WTC11 (cell line): ENCODE results near the gene CLMN. TPM values are rescaled to one million over a fixed set of nuclear protein-coding genes. Genes with fewer than 3 reads are reported as not detected.

ENCODE experiments used
- ATAC-seq: fragments of 200-7000 bp; cut with Tn5 transposase; 2 replicates; pipeline ENCODE4 v1.10.0; 2021; ENCODE audit warnings: mild to moderate bottlenecking, moderate library complexity
- CTCF ChIA-PET: fragments of 300-600 bp; sonication (Branson Sonifier 250); formaldehyde crosslinking; loops from one replicate; lab custom pipeline; 2021; ENCODE audit warnings: antibody characterized with exemption; lab: Charles Lee
- POLR2A ChIA-PET: fragments of 350-600 bp; sonication (Branson Sonifier 250); formaldehyde crosslinking; loops from one replicate; lab custom pipeline; 2021; ENCODE audit warnings: antibody characterized with exemption; lab: Charles Lee
- DNase-seq: peaks from one replicate; pipeline ENCODE4 v3.0.0; 2021; ENCODE audit warnings: low spot score
- H3K27ac Mint-ChIP-seq: 2 replicates; pipeline ENCODE4 v1.8.0; 2021; ENCODE audit warnings: mixed read lengths
- H3K27me3 Mint-ChIP-seq: 2 replicates; pipeline ENCODE4 v1.8.0; 2021; ENCODE audit warnings: low read depth, mild to moderate bottlenecking, moderate library complexity, mixed read lengths
- H3K36me3 Mint-ChIP-seq: 2 replicates; pipeline ENCODE4 v1.8.0; 2021; ENCODE audit warnings: mixed read lengths
- H3K4me1 Mint-ChIP-seq: 2 replicates; pipeline ENCODE4 v1.8.0; 2022; ENCODE audit warnings: mixed read lengths
- H3K4me3 Mint-ChIP-seq: 2 replicates; pipeline ENCODE4 v1.8.0; 2021; ENCODE audit warnings: mild to moderate bottlenecking, moderate library complexity, mixed read lengths
- H3K9me3 Mint-ChIP-seq: 2 replicates; pipeline ENCODE4 v1.8.0; 2021; ENCODE audit warnings: mixed read lengths
- CBFB ChIP-seq: sonication (generic); formaldehyde crosslinking; IDR thresholded peaks from 2 replicates; pipeline ENCODE4 v1.8.1; 2022; ENCODE audit warnings: mild to moderate bottlenecking, low read depth, missing genetic modification reagents
- FOXJ3 ChIP-seq: sonication (generic); formaldehyde crosslinking; IDR thresholded peaks from 2 replicates; pipeline ENCODE4 v1.9.0; 2021; ENCODE audit warnings: missing genetic modification reagents, mild to moderate bottlenecking, borderline replicate concordance
- MYBL2 ChIP-seq: sonication (generic); formaldehyde crosslinking; IDR thresholded peaks from 2 replicates; pipeline ENCODE4 v1.8.1; 2023; ENCODE audit warnings: mild to moderate bottlenecking, moderate library complexity, missing genetic modification reagents
- NR3C1 ChIP-seq: sonication (generic); formaldehyde crosslinking; conservative IDR thresholded peaks from 2 replicates; pipeline ENCODE4 v1.8.1; 2023; ENCODE audit warnings: low read depth, mild to moderate bottlenecking, missing genetic modification reagents
- RELA ChIP-seq: sonication (generic); formaldehyde crosslinking; IDR thresholded peaks from 2 replicates; pipeline ENCODE4 v1.8.1; 2022; ENCODE audit warnings: missing genetic modification reagents, mild to moderate bottlenecking, borderline replicate concordance
- TEAD4 ChIP-seq: sonication (generic); formaldehyde crosslinking; IDR thresholded peaks from 2 replicates; pipeline ENCODE4 v1.8.0; 2022; ENCODE audit warnings: mild to moderate bottlenecking, missing genetic modification reagents
- ZBTB21 ChIP-seq: sonication (generic); formaldehyde crosslinking; IDR thresholded peaks from 2 replicates; pipeline ENCODE4 v1.8.1; 2023; ENCODE audit warnings: mild to moderate bottlenecking, missing genetic modification reagents, borderline replicate concordance
- ZNF138 ChIP-seq: sonication (generic); formaldehyde crosslinking; conservative IDR thresholded peaks from 2 replicates; pipeline ENCODE4 v1.8.1; 2022; ENCODE audit warnings: mild to moderate bottlenecking, moderate library complexity, missing genetic modification reagents
- ZNF219 ChIP-seq: sonication (generic); formaldehyde crosslinking; IDR thresholded peaks from 2 replicates; pipeline ENCODE4 v1.8.0; 2023; ENCODE audit warnings: missing genetic modification reagents, mild to moderate bottlenecking, borderline replicate concordance
- ZNF671 ChIP-seq: fragments of 250-450 bp; sonication (Bioruptor Pico); IDR thresholded peaks from 2 replicates; pipeline ENCODE4 v1.8.0; 2021; ENCODE audit warnings: mild to moderate bottlenecking
- total RNA-seq: library from RNA; stranded (reverse); gene quantifications from 3 replicates; pipeline ENCODE4 v1.2.3, GENCODE V29; 2021
- TF ChIP-seq, protein P1 (sequence below): sonication (generic); formaldehyde crosslinking; IDR thresholded peaks from 2 replicates; pipeline ENCODE4 v1.8.0; 2023; ENCODE audit warnings: missing genetic modification reagents
- TF ChIP-seq, protein P2 (sequence below): sonication (generic); formaldehyde crosslinking; IDR thresholded peaks from 2 replicates; pipeline ENCODE4 v1.8.1; 2023; ENCODE audit warnings: mild to moderate bottlenecking, missing genetic modification reagents, borderline replicate concordance
- TF ChIP-seq, protein P3 (sequence below): sonication (generic); formaldehyde crosslinking; IDR thresholded peaks from 2 replicates; pipeline ENCODE4 v1.8.0; 2022; ENCODE audit warnings: missing genetic modification reagents
- TF ChIP-seq, protein P4 (sequence below): sonication (generic); formaldehyde crosslinking; IDR thresholded peaks from 2 replicates; pipeline ENCODE4 v1.8.1; 2022; ENCODE audit warnings: mild to moderate bottlenecking, missing genetic modification reagents, moderate library complexity, borderline replicate concordance
- TF ChIP-seq, protein P5 (sequence below): sonication (generic); formaldehyde crosslinking; IDR thresholded peaks from 2 replicates; pipeline ENCODE4 v1.8.0; 2022; ENCODE audit warnings: mild to moderate bottlenecking, missing genetic modification reagents
- TF ChIP-seq, protein P6 (sequence below): sonication (generic); formaldehyde crosslinking; IDR thresholded peaks from 2 replicates; pipeline ENCODE4 v1.8.0; 2022; ENCODE audit warnings: mild to moderate bottlenecking, missing genetic modification reagents
- TF ChIP-seq, protein P7 (sequence below): sonication (generic); formaldehyde crosslinking; IDR thresholded peaks from 2 replicates; pipeline ENCODE4 v1.8.1; 2023; ENCODE audit warnings: mild to moderate bottlenecking, missing genetic modification reagents
- TF ChIP-seq, protein P8 (sequence below): sonication (generic); formaldehyde crosslinking; IDR thresholded peaks from 2 replicates; pipeline ENCODE4 v1.8.0; 2022; ENCODE audit warnings: mild to moderate bottlenecking, missing genetic modification reagents

CLMN gene
- total RNA-seq, 1 experiment from 2014 or later = 12.2 TPM

DNA sequence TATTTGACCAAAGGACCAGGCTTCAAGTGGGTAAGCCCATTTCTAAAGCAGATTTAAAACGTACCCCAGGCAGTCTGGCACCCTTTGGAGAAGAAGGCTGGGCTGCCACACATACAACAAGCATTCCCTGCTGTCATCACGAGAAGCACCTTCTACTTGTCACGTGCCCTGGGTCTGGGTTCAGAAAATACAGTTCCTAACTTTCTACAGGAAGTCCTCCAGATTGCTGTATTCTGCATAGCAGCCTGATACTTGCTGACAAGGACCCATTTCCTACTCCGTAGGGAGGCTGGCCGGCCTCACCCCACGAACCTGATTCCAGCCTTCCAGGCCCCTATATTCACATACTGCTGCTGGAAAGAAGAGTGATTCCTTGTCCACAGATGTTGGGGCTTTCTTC lies 7.4 kb downstream of the CLMN start (continued):
- TF ChIP-seq, protein P1, sequence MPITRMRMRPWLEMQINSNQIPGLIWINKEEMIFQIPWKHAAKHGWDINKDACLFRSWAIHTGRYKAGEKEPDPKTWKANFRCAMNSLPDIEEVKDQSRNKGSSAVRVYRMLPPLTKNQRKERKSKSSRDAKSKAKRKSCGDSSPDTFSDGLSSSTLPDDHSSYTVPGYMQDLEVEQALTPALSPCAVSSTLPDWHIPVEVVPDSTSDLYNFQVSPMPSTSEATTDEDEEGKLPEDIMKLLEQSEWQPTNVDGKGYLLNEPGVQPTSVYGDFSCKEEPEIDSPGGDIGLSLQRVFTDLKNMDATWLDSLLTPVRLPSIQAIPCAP (CRISPR knock-in tag) = no peak
- TF ChIP-seq, protein P2, sequence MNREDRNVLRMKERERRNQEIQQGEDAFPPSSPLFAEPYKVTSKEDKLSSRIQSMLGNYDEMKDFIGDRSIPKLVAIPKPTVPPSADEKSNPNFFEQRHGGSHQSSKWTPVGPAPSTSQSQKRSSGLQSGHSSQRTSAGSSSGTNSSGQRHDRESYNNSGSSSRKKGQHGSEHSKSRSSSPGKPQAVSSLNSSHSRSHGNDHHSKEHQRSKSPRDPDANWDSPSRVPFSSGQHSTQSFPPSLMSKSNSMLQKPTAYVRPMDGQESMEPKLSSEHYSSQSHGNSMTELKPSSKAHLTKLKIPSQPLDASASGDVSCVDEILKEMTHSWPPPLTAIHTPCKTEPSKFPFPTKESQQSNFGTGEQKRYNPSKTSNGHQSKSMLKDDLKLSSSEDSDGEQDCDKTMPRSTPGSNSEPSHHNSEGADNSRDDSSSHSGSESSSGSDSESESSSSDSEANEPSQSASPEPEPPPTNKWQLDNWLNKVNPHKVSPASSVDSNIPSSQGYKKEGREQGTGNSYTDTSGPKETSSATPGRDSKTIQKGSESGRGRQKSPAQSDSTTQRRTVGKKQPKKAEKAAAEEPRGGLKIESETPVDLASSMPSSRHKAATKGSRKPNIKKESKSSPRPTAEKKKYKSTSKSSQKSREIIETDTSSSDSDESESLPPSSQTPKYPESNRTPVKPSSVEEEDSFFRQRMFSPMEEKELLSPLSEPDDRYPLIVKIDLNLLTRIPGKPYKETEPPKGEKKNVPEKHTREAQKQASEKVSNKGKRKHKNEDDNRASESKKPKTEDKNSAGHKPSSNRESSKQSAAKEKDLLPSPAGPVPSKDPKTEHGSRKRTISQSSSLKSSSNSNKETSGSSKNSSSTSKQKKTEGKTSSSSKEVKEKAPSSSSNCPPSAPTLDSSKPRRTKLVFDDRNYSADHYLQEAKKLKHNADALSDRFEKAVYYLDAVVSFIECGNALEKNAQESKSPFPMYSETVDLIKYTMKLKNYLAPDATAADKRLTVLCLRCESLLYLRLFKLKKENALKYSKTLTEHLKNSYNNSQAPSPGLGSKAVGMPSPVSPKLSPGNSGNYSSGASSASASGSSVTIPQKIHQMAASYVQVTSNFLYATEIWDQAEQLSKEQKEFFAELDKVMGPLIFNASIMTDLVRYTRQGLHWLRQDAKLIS (CRISPR knock-in tag) = no peak
- TF ChIP-seq TEAD4 = no peak
- TF ChIP-seq ZNF671 (CRISPR knock-in tag) = no peak
- TF ChIP-seq, protein P3, sequence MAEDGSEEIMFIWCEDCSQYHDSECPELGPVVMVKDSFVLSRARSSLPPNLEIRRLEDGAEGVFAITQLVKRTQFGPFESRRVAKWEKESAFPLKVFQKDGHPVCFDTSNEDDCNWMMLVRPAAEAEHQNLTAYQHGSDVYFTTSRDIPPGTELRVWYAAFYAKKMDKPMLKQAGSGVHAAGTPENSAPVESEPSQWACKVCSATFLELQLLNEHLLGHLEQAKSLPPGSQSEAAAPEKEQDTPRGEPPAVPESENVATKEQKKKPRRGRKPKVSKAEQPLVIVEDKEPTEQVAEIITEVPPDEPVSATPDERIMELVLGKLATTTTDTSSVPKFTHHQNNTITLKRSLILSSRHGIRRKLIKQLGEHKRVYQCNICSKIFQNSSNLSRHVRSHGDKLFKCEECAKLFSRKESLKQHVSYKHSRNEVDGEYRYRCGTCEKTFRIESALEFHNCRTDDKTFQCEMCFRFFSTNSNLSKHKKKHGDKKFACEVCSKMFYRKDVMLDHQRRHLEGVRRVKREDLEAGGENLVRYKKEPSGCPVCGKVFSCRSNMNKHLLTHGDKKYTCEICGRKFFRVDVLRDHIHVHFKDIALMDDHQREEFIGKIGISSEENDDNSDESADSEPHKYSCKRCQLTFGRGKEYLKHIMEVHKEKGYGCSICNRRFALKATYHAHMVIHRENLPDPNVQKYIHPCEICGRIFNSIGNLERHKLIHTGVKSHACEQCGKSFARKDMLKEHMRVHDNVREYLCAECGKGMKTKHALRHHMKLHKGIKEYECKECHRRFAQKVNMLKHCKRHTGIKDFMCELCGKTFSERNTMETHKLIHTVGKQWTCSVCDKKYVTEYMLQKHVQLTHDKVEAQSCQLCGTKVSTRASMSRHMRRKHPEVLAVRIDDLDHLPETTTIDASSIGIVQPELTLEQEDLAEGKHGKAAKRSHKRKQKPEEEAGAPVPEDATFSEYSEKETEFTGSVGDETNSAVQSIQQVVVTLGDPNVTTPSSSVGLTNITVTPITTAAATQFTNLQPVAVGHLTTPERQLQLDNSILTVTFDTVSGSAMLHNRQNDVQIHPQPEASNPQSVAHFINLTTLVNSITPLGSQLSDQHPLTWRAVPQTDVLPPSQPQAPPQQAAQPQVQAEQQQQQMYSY = no peak

DNA sequence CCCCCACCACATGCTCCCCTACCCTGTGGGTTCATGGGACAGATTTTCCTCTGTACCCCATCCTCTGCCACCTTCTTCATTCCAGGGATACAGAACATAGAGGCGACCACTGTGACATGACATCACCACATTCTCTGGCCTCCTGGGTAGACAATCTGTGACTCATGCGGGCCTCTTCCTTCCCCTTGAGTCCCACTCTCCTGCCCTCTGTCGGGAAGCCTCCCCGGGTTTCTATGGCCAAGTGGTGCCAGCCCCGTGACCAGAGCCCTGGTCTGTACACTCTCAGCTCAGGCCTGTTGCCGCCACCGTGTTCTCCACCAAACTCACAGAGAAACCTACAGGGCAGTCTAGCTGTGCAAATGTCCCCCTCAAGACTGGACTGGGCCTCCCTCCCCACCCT lies 8.0 kb downstream of the CLMN start:
- ChIA-PET CTCF (no interaction called here), POLR2A (no interaction called here)
- no peak overlapping the region for H3K4me3 Mint-ChIP-seq
- DNase-seq = no peak
- TF ChIP-seq RELA (CRISPR knock-in tag) = no peak
- no peak for TF ChIP-seq ZNF138 (CRISPR knock-in tag)
- no peak for TF ChIP-seq CBFB (CRISPR knock-in tag)
- TF ChIP-seq NR3C1 (CRISPR knock-in tag) = no peak
- TF ChIP-seq, protein P4, sequence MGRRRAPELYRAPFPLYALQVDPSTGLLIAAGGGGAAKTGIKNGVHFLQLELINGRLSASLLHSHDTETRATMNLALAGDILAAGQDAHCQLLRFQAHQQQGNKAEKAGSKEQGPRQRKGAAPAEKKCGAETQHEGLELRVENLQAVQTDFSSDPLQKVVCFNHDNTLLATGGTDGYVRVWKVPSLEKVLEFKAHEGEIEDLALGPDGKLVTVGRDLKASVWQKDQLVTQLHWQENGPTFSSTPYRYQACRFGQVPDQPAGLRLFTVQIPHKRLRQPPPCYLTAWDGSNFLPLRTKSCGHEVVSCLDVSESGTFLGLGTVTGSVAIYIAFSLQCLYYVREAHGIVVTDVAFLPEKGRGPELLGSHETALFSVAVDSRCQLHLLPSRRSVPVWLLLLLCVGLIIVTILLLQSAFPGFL = no peak
- no peak for TF ChIP-seq ZNF219 (CRISPR knock-in tag)
- TF ChIP-seq MYBL2 (CRISPR knock-in tag) = no peak
- TF ChIP-seq FOXJ3 (CRISPR knock-in tag) = no peak
- no peak for TF ChIP-seq ZBTB21
- no peaks in the 10 kb centered on the region for H3K27me3 Mint-ChIP-seq
- no peak overlapping the region for H3K27ac Mint-ChIP-seq
- no peaks in the 10 kb centered on the region for H3K36me3 Mint-ChIP-seq
- peaks cover 10% of the 10 kb centered on the region for H3K9me3 Mint-ChIP-seq
- peaks cover 18% of the 10 kb centered on the region for H3K4me1 Mint-ChIP-seq
- no peak for ATAC-seq

DNA sequence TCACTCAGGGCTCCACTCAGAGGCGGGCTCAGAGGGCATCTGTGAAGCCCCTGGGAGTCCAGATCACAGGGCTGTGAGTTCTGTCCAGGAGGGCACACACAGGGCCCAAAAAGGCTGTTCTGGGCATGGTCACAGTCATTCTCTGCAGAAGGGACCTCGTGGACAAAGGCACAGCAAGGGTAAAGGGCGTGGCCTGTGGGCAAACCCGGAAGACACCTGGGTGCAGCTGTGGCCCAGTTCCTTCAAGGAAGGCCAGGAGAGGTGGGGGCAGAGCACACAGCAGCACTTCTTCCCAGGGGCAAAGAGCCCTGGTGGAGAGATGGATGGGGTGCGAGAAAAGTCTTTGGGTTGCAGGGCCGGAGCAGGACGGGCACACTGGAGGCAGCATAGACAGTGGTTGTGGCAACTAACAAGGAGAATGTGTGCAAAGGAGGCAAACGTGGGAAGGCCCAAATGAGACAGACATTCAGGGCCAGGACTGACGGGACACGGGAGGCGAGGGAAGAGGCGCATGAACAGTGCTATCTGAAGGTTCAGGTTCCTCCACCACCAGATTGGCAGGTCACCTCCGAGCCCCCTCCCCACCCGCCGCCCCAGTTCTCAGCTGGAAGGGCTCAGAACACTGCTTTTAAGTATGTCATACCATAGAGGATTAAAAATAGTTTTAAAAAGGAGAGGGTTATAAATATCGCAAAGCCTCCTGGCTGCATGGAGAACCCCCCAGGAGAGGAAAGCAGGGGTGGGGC lies 8.9 kb downstream of the CLMN start:
- DNase-seq = no peak
- Mint-ChIP-seq H3K36me3 (no peaks in the 10 kb centered on the region), H3K27me3 (no peaks in the 10 kb centered on the region), H3K27ac (no peak overlapping the region), H3K4me3 (no peak overlapping the region), H3K4me1 (peaks cover 18% of the 10 kb centered on the region), H3K9me3 (peaks cover 10% of the 10 kb centered on the region)
- CTCF ChIA-PET = no interaction called here
- POLR2A ChIA-PET = no interaction called here
- no peak for ATAC-seq
- TF ChIP-seq, protein P5, sequence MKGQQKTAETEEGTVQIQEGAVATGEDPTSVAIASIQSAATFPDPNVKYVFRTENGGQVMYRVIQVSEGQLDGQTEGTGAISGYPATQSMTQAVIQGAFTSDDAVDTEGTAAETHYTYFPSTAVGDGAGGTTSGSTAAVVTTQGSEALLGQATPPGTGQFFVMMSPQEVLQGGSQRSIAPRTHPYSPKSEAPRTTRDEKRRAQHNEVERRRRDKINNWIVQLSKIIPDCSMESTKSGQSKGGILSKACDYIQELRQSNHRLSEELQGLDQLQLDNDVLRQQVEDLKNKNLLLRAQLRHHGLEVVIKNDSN (CRISPR knock-in tag) = no peak
- TF ChIP-seq, protein P6, sequence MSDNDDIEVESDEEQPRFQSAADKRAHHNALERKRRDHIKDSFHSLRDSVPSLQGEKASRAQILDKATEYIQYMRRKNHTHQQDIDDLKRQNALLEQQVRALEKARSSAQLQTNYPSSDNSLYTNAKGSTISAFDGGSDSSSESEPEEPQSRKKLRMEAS (CRISPR knock-in tag) = no peak
- TF ChIP-seq, protein P7, sequence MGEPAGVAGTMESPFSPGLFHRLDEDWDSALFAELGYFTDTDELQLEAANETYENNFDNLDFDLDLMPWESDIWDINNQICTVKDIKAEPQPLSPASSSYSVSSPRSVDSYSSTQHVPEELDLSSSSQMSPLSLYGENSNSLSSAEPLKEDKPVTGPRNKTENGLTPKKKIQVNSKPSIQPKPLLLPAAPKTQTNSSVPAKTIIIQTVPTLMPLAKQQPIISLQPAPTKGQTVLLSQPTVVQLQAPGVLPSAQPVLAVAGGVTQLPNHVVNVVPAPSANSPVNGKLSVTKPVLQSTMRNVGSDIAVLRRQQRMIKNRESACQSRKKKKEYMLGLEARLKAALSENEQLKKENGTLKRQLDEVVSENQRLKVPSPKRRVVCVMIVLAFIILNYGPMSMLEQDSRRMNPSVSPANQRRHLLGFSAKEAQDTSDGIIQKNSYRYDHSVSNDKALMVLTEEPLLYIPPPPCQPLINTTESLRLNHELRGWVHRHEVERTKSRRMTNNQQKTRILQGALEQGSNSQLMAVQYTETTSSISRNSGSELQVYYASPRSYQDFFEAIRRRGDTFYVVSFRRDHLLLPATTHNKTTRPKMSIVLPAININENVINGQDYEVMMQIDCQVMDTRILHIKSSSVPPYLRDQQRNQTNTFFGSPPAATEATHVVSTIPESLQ = no peak
- no peak for TF ChIP-seq CBFB (CRISPR knock-in tag)
- TF ChIP-seq, protein P8, sequence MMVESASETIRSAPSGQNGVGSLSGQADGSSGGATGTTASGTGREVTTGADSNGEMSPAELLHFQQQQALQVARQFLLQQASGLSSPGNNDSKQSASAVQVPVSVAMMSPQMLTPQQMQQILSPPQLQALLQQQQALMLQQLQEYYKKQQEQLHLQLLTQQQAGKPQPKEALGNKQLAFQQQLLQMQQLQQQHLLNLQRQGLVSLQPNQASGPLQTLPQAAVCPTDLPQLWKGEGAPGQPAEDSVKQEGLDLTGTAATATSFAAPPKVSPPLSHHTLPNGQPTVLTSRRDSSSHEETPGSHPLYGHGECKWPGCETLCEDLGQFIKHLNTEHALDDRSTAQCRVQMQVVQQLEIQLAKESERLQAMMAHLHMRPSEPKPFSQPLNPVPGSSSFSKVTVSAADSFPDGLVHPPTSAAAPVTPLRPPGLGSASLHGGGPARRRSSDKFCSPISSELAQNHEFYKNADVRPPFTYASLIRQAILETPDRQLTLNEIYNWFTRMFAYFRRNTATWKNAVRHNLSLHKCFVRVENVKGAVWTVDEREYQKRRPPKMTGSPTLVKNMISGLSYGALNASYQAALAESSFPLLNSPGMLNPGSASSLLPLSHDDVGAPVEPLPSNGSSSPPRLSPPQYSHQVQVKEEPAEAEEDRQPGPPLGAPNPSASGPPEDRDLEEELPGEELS (CRISPR knock-in tag) = no peak
